HEK293 (cell line): Measurements from ENCODE around the gene TEX14.

ENCODE experiments used
- BCL6B ChIP-seq: fragments of 450-650 bp; formaldehyde crosslinking; IDR thresholded peaks from 2 replicates; pipeline ENCODE4 v1.5.1; 2017; ENCODE audit warnings: missing biosample characterization, missing genetic modification characterization
- EGR2 ChIP-seq: fragments of 450-650 bp; formaldehyde crosslinking; IDR thresholded peaks from 2 replicates; pipeline ENCODE4 v1.5.1; 2016; ENCODE audit warnings: low read depth, missing biosample characterization, missing genetic modification characterization
- ELK4 ChIP-seq: IDR thresholded peaks from 2 replicates; pipeline ENCODE4 v1.6.1; 2011; ENCODE audit warnings: mild to moderate bottlenecking, low read depth, low read length, borderline replicate concordance
- GLI2 ChIP-seq: fragments of 450-650 bp; formaldehyde crosslinking; IDR thresholded peaks from 2 replicates; pipeline ENCODE4; 2017; ENCODE audit warnings: missing biosample characterization, missing genetic modification characterization, low read depth, borderline replicate concordance
- HOXA7 ChIP-seq: sonication (generic); formaldehyde crosslinking; IDR thresholded peaks from 2 replicates; pipeline ENCODE4 v1.8.1; 2022; ENCODE audit warnings: missing genetic modification reagents, borderline replicate concordance
- HOXC10 ChIP-seq: sonication (generic); formaldehyde crosslinking; IDR thresholded peaks from 2 replicates; pipeline ENCODE4 v1.8.1; 2023; ENCODE audit warnings: mild to moderate bottlenecking, missing genetic modification reagents
- PRDM4 ChIP-seq: fragments of 450-650 bp; formaldehyde crosslinking; IDR thresholded peaks from 2 replicates; pipeline ENCODE4 v1.5.1; 2017; ENCODE audit warnings: missing biosample characterization, missing genetic modification characterization
- PRDM6 ChIP-seq: fragments of 450-650 bp; formaldehyde crosslinking; IDR thresholded peaks from 2 replicates; pipeline ENCODE4 v1.5.1; 2017; ENCODE audit warnings: missing biosample characterization, missing genetic modification characterization
- SCRT2 ChIP-seq: fragments of 450-650 bp; formaldehyde crosslinking; IDR thresholded peaks from 2 replicates; pipeline ENCODE4 v1.5.1; 2016; ENCODE audit warnings: missing biosample characterization, missing genetic modification characterization
- SP3 ChIP-seq: fragments of 450-650 bp; formaldehyde crosslinking; IDR thresholded peaks from 2 replicates; pipeline ENCODE4 v1.5.1; 2016; ENCODE audit warnings: missing biosample characterization, missing genetic modification characterization
- ZBTB17 ChIP-seq: fragments of 450-650 bp; formaldehyde crosslinking; IDR thresholded peaks from 2 replicates; pipeline ENCODE4 v1.5.1; 2016; ENCODE audit warnings: missing biosample characterization, missing genetic modification characterization
- ZFP41 ChIP-seq: fragments of 450-650 bp; formaldehyde crosslinking; IDR thresholded peaks from 2 replicates; pipeline ENCODE4 v1.5.1; 2016; ENCODE audit warnings: missing biosample characterization, missing genetic modification characterization, borderline replicate concordance
- ZNF112 ChIP-seq: fragments of 450-650 bp; formaldehyde crosslinking; IDR thresholded peaks from 2 replicates; pipeline ENCODE4 v1.5.0; 2017; ENCODE audit warnings: missing biosample characterization, missing genetic modification characterization
- ZNF133 ChIP-seq: fragments of 450-650 bp; formaldehyde crosslinking; IDR thresholded peaks from 2 replicates; pipeline ENCODE4 v1.5.1; 2016; ENCODE audit warnings: missing biosample characterization, missing genetic modification characterization
- ZNF146 ChIP-seq: fragments of 450-650 bp; formaldehyde crosslinking; IDR thresholded peaks from 2 replicates; pipeline ENCODE4 v1.5.1; 2016; ENCODE audit warnings: missing biosample characterization, missing genetic modification characterization
- ZNF169 ChIP-seq: fragments of 450-650 bp; formaldehyde crosslinking; IDR thresholded peaks from 2 replicates; pipeline ENCODE4 v1.5.1; 2016; ENCODE audit warnings: missing biosample characterization, missing genetic modification characterization
- ZNF19 ChIP-seq: fragments of 450-650 bp; formaldehyde crosslinking; IDR thresholded peaks from 2 replicates; pipeline ENCODE4; 2016; ENCODE audit warnings: missing biosample characterization, missing genetic modification characterization, low read depth
- ZNF473 ChIP-seq: fragments of 450-650 bp; formaldehyde crosslinking; IDR thresholded peaks from 2 replicates; pipeline ENCODE4 v1.5.1; 2017; ENCODE audit warnings: missing biosample characterization, missing genetic modification characterization
- ZNF48 ChIP-seq: fragments of 450-650 bp; formaldehyde crosslinking; IDR thresholded peaks from 2 replicates; pipeline ENCODE4 v1.5.1; 2016; ENCODE audit warnings: missing biosample characterization, missing genetic modification characterization
- ZNF514 ChIP-seq: fragments of 450-650 bp; formaldehyde crosslinking; IDR thresholded peaks from 2 replicates; pipeline ENCODE4 v1.5.1; 2016; ENCODE audit warnings: missing biosample characterization, missing genetic modification characterization
- ZNF548 ChIP-seq: fragments of 450-650 bp; formaldehyde crosslinking; IDR thresholded peaks from 2 replicates; pipeline ENCODE4 v1.5.1; 2016; ENCODE audit warnings: missing biosample characterization, missing genetic modification characterization
- ZNF549 ChIP-seq: fragments of 450-650 bp; IDR thresholded peaks from 2 replicates; pipeline ENCODE4 v1.5.1; 2018; ENCODE audit warnings: missing biosample characterization, missing genetic modification characterization, mild to moderate bottlenecking, inconsistent platforms, moderate library complexity
- ZNF621 ChIP-seq: fragments of 450-650 bp; formaldehyde crosslinking; IDR thresholded peaks from 2 replicates; pipeline ENCODE4 v1.5.1; 2017; ENCODE audit warnings: missing biosample characterization, missing genetic modification characterization
- ZNF624 ChIP-seq: fragments of 450-650 bp; formaldehyde crosslinking; IDR thresholded peaks from 2 replicates; pipeline ENCODE4 v1.5.1; 2017; ENCODE audit warnings: missing biosample characterization, missing genetic modification characterization
- ZNF660 ChIP-seq: fragments of 450-650 bp; IDR thresholded peaks from 2 replicates; pipeline ENCODE4 v1.5.1; 2018; ENCODE audit warnings: missing biosample characterization, mild to moderate bottlenecking, missing genetic modification characterization
- ZNF664 ChIP-seq: fragments of 450-650 bp; formaldehyde crosslinking; IDR thresholded peaks from 2 replicates; pipeline ENCODE4 v1.5.1; 2016; ENCODE audit warnings: missing biosample characterization, missing genetic modification characterization
- ZNF692 ChIP-seq: fragments of 450-650 bp; formaldehyde crosslinking; IDR thresholded peaks from 2 replicates; pipeline ENCODE4 v1.5.1; 2016; ENCODE audit warnings: missing biosample characterization, missing genetic modification characterization
- ZNF768 ChIP-seq: fragments of 450-650 bp; formaldehyde crosslinking; IDR thresholded peaks from 2 replicates; pipeline ENCODE4 v1.5.1; 2018; ENCODE audit warnings: missing biosample characterization, mild to moderate bottlenecking, missing genetic modification characterization
- ZSCAN4 ChIP-seq: fragments of 450-650 bp; formaldehyde crosslinking; IDR thresholded peaks from 2 replicates; pipeline ENCODE4 v1.5.1; 2017; ENCODE audit warnings: missing biosample characterization, missing genetic modification characterization

TEX14 gene

GRCh38 chr17:58658804-58659713 lies 32.8 kb downstream of the TEX14 start (continued):
- TF ChIP-seq ELK4 = no peak
- TF ChIP-seq PRDM4 = peak; percentile 59; the same call in 1 of the 2 replicates
- no peak for TF ChIP-seq ZFP41 (tag by site-specific recombination)
- 0 out of 2 replicates have a peak, but pooled peaks have one; percentile 22 for TF ChIP-seq ZSCAN4 (tag by site-specific recombination)
- no peak for TF ChIP-seq ZNF548
- TF ChIP-seq ZNF514 (tag by site-specific recombination) = no peak
- TF ChIP-seq ZBTB17 (tag by site-specific recombination) = peak; percentile 82
- TF ChIP-seq ZNF768 (tag by site-specific recombination) = no peak
- TF ChIP-seq SP3 (tag by site-specific recombination) = peak; percentile 78
- no peak for TF ChIP-seq ZNF133 (tag by site-specific recombination)
- peak; percentile 67 for TF ChIP-seq ZNF692 (tag by site-specific recombination)
- no peak for TF ChIP-seq ZNF473 (tag by site-specific recombination)
- TF ChIP-seq ZNF549 (tag by site-specific recombination) = no peak
- peak; percentile 51 for TF ChIP-seq ZNF146
- no peak for TF ChIP-seq ZNF48 (tag by site-specific recombination)
- no peak for TF ChIP-seq ZNF169 (tag by site-specific recombination)
- TF ChIP-seq ZNF624 (tag by site-specific recombination) = peak; percentile 92
- TF ChIP-seq ZNF621 (tag by site-specific recombination) = no peak
- peak; percentile 83 for TF ChIP-seq ZNF664
- TF ChIP-seq SCRT2 (tag by site-specific recombination) = no peak; the same call in 1 of the 2 replicates
- no peak for TF ChIP-seq ZNF19 (tag by site-specific recombination)
- no peak; the same call in 1 of the 2 replicates for TF ChIP-seq ZNF660 (tag by site-specific recombination)
- TF ChIP-seq ZNF112 (tag by site-specific recombination) = no peak
- TF ChIP-seq HOXC10 = no peak
- peak; percentile 89 for TF ChIP-seq BCL6B
- peak; percentile 87 for TF ChIP-seq PRDM6 (tag by site-specific recombination)
- no peak; the same call in none of the 2 replicates for TF ChIP-seq EGR2 (tag by site-specific recombination)
- TF ChIP-seq GLI2 = no peak
- TF ChIP-seq HOXA7 (CRISPR knock-in tag) = no peak
